ENCODE data around the gene PELO.

The PELO gene

DNA sequence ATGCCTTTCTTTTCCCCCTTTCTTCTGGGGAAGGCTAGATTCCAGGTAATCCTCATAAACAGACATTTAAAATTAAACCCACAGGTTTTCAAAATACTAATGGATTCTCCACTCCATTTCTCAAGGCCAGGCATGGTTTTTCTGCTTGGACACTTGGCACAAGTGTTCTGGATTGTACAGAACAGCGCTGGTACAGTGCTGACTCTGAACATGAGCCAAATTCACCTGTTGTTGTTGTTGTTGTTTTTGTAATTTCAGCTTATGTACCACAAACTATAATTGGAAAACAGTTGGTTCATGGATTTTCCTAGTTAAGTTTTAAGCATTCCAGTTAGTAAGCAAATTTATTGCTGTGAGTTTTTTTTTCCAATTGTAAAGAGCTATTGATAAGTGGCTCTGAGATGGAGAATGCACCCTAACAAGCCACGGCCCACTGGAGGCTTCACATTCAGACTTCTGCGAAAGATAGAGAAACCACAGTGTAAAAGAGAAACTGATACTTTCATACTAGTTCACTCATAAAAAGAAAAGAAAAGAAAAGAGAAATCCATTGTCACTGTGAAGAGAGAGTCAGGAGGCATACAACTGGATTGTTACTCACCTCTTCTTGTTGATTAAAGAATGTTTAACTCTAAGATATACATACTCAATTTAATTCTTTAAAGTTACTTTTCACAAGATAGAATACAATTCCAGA is 16.2 kb upstream of the PELO start:
- no peak for DNase-seq (ENCODE audit: low read depth in 2 of 2)

DNA sequence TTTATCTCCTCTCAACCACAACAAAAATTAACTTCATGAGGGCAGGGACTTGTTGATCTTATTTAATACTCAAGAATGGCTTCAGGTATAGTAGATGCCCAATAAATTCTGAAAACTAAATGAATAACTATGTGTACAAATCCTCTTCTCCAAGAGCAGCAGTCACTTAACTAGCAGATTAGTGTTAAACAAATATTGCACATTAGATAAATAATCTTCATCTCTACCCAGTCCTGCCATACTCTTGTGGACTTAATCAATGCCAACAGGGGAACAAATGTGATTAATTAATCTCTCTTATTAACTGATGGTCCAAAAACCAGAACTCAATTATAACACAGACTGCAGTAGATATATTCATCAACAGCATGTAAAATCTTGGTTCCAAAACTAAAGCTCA is 15.0 kb upstream of the PELO start:
- no peak for DNase-seq (ENCODE audit: low read depth in 2 of 2)

DNA sequence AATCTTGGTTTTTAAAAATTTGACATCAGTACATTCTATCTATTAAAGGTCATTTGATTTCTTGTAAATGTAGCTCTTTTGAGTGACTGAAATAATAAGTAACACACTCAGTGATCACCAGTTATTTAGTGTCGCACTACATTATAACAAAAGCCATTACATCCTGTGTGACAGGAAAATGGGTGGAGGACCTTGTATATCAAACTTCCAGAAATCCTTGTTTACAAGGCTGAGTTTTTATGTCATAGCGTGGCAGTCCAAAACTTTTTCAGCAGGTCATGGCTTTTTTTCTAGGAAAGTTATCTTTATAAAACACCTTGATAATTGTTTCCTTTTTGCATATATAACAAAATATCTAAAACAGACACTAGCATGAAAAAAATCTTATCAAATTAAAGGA is 14.4 kb upstream of the PELO start:
- DNase-seq (ENCODE audit: low read depth in 2 of 2) = no peak

DNA sequence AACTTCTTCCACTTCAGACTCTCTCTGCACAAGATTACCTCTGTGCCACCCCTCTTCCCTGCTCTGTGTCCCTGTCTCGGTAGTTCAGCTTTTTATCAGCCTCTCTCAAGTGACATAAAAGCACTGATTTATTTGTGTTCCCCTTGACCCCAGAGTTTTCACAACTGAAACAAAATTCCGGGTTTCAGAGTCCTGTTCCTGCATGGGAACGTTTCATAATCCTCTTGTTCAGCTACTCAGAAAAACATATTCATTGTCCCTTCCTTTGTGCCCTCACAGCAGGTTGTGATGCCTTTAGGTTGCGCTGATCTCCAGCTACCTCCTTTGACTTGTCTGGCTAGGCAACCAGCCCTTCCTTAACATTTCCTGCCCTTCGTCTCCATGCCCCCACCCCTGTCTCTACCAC is 13.7 kb upstream of the PELO start:
- DNase-seq (ENCODE audit: low read depth in 2 of 2) = no peak

DNA sequence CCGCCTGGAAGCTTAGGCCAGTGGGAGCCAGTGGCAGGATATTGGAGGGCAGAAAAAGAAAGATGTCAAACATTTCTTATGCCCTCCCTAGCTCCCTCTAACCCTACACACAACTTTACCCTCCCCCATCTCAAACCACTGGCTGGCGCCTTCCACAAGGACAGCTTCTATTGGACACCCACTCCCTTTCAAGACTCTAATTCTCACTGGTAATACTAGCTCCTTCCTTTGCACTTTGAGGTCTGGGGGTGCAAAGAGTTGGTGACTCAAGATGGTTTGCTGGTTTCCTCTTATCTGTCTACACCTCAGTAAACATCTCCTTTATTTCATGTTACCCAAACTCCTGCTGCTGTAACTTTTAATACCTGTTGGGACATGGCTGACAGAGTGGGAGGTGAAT is 11.6 kb upstream of the PELO start:
- DNase-seq (ENCODE audit: low read depth in 2 of 2) = no peak

DNA sequence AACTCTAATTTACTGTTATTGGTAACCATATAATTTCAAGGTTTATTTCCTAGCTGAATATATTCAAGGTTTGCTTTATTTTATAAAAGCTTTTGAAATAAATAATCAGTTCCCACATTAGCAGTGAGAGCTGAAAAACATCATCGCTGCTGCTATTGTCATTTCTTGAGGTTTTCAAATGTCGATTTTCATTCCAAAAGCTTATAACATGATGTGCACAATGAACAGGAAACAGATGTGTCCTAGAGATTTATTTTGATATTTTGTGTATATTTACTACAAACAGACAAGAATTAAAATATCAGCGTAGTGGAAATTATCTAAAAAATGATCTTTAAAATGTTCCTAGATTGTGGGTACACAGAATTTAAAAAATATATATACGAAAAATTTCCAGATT is 10.5 kb upstream of the PELO start:
- DNase-seq (ENCODE audit: low read depth in 2 of 2) = no peak

DNA sequence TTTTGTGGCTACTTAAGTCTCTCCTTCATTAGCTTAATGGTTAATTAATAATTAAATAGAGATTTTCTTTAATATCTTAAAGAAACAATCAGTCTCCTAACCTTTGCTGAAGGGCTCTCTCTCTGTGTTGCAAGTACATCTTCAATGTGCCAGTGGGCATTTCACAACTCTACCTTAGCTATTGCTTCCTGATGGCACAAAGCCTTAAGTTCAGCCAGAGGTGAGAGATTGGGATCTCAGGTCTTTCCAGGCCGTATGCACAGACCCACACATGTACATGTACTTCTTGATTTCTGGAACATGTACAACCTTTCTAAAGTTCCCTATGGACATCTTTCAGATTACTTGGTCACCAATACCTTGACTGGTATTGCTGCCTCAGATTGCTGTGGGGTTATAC is 8.9 kb upstream of the PELO start:
- no peak for DNase-seq (ENCODE audit: low read depth in 2 of 2)

DNA sequence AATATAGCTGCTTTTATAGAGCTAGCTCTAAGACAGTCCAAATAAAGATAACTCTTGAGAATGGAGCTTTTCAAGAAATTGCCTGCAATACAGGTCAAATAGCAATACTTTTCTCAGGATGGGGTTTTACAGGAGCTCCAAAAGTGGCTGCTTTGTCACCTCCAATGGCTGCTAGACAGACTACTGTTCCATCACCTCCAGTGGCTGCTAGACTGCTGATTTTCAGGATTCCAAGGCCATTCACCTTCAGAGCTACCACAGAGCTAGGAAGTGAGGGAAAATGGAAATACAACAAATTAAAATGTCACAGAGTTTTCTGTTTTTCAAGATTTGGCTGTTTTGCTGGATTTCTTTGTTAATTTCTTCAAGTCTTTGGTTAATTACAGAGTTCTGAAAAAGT is 8.5 kb upstream of the PELO start:
- no peak for DNase-seq (ENCODE audit: low read depth in 2 of 2)

DNA sequence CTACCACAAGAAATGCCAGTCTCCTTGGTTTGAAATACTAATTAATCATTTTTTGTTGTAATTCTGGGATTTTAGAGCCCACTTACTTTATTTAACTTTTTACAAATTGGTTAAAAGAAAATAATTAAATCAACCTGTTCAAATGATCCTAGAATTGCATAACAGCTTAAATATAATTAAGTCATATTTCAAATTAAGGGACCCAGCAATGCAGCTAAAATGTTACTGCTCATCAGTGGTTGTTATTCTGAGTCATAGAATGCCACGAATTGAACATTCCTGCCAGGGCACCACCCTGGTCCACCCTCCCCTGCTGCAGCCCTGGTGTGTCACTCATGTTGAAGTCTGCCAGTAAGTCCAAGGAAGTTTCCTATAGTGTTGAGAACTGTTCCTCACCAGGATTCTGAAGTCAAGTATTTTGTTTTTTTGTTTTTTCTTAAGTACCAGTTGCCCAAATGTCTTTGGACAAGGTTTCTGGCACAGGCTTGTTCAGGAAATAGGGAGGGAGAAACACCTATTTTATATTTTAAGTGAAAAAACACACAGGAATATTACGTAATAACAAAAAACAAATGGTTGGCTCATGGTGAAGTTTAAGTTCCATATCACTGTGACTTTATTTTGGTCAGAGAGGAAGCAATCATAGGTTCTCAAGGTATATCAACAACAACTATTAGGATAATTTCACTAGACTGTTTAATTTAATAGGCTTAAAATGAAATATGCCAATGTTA is 4.3 kb upstream of the PELO start:
- DNase-seq (ENCODE audit: low read depth in 2 of 2) = no peak

DNA sequence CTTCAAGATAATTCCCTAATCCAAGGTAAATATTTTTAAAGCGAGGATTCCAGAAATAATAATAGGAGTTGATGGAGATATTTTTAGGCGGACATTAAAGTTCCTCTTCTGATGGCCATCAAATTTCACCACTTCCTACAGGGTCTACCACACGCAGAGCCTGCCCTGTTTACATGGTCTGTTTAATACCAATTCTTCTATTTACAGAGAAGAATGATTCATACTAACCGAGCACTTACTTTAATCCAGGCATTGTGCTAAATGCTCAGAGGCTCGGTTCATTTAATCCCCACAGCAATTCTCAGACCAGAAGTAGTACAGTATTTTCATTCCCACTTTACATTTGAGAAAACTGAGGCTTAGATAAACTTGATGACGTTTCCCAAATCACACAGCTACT is 3.0 kb upstream of the PELO start:
- DNase-seq (ENCODE audit: low read depth in 2 of 2) = no peak

DNA sequence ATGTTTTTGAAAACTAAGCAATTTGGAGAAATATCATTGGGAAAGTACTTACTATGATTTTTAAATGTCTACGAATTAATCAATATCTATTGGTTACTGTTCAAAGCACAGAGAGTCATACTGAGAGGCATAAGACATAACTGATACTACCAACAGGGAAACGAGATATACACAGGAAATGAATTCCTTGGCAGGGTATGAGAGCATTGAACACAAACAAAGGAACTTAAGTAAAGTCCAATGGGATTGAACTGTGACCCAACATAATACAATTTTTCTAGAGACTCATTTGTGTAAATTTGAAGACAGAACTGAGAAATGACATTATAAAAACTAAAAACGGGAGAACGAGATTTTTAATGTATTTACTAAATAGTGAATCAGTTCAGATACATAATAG is 1.3 kb upstream of the PELO start:
- DNase-seq (ENCODE audit: low read depth in 2 of 2) = no peak

DNA sequence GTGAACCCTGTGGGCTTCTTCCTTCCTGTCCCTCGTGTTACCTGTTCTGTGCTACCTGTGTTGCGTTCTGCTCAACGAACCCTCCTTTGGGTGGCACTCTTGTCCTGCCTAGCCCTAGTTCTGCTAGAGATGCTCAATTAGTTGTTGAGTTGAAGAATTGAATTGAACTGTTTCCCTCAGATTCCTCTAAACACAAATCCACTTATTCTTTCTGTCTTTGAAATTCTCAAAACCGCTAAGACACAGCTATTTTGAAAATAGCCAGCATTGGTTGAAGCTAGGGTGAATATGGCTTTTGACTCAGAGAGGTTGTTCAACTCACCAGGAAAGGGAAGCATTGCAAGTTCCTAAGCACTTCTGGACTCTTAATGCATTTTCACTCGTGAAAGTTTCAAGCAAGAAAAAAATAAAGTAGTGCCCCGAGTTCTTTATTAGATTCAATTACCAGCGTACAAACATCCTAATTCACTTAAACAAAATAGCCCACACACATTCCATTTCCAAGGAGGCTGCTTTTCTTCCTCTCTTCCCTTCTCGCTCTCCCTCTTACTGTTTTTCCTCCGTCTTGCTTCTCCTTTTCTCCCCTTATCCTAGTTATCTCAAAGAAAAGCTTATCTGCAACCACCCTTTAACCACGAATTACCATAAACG is 642 bp upstream of the PELO start:
- no peak for DNase-seq (ENCODE audit: low read depth in 2 of 2)

DNA sequence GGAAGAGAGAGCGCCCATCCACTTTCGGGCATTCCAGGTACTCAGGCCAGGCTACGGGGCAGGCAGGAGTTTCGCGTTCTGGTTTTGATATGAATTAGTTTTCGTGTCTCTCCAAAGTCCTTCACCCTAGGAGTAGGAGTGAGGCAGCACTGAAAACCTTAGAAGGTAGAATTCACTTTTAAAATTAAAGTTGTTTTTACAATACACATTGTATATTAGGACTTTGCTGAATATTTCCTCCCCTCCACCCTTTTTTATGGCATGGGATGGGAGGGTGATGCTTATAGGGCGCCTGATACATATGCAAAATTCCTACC is 747 bp downstream of the PELO start:
- DNase-seq (ENCODE audit: low read depth in 2 of 2) = no peak

DNA sequence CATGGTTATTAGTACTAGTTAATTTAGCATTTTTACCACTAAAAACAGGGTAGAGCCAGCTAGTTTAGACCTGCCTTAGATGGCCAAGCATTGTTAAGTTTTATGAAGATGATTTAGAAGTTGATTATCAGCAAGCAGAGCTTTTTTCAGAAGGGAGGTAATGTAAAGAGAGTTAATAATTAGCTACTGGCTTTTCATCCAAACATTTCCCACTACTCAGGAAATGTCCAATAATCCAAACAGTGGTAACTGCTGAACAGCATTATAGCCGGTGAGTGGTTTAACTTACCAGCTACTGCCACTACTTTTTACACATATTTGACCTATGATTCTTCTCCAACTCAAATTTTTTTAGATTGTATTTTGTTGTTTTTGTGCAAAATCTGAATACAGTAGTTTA is 1.7 kb downstream of the PELO start:
- DNase-seq (ENCODE audit: low read depth in 2 of 2) = no peak

DNA sequence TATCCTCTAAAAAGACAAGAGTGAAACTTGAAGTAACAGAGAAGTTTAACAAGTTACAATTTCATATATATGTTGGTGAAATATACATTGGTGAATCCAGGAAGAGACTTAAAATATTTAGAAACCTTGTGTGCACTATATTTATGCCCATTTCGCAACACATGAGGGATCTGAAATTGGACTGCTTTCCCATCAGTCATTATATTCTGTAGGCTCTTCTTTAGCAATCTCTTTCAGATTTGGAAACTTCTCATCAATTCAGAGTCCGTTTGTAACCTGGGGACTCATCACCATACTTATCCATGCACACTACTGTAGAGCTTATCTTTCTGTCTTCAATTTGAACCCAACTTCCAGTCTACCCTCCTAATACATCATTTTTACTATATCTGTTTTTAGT is 2.1 kb downstream of the PELO start:
- no peak for DNase-seq (ENCODE audit: low read depth in 2 of 2)

DNA sequence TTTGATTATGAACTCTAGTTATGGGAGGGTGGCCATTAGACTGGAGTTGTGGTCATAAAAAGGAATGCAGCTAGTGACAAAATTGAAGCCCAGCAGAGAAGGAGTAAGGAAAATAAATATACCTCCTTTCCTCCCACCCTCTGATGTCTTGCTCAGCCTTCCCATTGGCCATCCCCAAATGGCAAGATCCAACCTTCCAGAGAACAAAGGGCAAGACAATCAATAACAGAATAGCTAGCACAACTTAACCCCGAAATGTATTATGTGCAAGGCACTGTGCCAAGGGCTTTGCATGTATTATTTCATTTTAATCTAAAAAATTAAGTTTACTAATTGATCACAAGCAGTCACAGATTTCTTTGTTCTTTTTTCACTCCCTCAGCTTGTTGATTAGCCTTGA is 3.6 kb downstream of the PELO start:
- DNase-seq (ENCODE audit: low read depth in 2 of 2) = no peak

DNA sequence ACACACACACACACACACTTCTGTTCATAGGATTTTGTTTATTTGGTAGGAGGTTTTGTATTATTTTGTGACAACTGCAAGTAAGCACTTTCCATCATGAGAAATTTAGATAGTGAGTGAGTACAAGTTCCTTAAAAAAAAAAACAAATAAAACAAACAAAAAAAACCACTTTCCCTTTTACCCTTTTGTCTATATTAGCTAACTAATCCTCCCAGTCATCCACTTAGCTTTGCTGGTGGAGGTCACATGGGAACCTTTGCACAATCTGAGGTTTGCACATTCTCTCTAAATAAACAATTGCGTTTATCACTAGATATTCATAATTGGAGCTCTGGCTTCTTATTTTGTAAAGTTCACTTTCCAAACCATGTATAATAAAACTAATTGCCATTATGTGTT is 6.8 kb downstream of the PELO start:
- no peak for DNase-seq (ENCODE audit: low read depth in 2 of 2)

DNA sequence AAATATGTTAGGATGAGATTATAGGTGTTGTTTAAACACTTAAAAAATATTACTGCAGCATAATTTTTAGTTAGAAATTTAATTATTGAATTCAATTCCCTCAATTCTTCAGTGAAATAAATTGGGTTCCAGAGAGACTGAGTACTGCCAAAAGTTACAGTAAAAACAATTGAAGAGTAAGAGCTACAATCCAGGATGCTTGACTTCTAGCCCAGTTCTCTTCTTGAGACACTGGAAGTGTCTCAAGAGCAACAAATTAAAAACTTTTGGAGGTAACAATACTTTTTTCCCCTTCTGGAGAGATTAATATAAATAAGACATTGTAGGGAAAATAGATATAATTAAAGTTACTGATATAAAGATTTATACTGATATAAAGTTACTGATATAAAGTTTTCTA is 8.3 kb downstream of the PELO start:
- no peak for DNase-seq (ENCODE audit: low read depth in 2 of 2)

DNA sequence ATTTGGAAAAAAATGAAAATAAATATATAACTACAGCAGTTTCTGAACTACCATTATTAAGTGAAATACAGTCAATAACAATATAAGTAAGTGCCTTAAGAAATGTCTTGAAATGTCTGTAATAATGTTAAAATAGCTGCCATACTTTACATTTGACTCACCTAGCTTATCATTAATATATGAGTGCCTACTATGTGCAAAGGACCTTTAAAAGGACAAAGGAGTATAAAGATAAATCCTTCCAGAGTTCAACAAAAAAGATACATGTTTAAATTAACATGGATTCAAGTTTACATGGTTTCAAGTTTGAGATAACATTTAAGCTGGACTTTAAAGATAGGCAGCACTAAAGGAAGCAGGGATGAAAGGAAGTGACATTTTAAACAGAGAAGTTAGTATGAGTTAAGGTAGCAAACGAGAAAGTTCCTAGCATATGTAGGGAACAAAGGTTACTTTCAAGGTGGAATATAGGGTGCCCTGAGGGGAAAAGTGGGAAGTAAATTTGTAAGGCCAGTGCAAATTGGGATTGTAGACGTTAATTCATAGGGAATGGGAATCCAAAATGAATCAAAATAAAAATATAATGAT is 8.9 kb downstream of the PELO start:
- DNase-seq (ENCODE audit: low read depth in 2 of 2) = no peak

DNA sequence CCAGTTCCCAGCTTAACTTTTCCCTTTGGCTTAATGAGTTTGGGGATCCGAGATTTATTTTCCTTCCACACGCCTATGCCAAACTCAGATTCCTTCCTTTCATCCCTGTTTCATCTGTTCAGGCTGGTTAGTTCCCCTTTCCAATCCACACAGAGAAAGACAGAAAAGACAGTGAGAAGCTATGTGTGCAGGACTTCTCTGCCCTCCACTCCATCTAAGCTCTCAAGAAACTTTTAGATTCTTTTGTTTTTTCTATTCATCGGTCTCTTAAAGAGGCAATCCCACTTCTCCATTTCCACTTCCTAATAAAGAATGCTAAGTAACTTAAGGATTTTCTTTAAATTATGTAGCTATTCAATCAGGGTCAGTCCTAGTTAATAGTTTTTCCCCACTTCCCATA is 11.2 kb downstream of the PELO start:
- no peak for DNase-seq (ENCODE audit: low read depth in 2 of 2)

DNA sequence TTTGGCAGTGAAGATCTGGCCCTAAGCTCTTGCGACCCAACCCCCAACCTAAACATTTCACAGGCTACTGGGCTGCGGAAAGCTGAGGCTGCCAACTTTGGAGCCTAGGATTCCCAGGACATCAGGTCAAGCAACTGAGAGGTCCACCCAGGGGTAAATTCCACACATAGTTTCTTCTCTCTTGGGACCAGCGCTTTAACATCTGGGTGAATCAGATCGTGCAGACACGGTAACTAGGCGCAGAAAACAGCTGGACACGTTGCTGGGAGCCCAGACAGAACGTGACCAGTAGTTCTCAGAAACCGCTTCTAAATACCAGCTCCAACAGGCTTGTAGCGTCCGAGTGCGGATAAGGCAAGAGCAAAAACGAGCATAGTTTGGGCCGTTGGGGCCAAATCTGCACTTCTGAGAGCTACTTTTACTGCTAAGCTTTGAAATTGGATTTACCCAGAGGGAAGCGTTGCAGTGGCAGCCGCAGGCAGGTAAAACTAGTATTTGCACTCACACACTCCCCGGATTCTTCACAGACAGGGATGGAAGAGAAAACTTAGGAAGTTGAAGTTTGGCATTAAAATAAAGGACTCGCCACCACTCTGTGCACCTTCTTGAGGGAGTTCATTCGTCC is 11.8 kb downstream of the PELO start:
- no peak for DNase-seq (ENCODE audit: low read depth in 2 of 2)

DNA sequence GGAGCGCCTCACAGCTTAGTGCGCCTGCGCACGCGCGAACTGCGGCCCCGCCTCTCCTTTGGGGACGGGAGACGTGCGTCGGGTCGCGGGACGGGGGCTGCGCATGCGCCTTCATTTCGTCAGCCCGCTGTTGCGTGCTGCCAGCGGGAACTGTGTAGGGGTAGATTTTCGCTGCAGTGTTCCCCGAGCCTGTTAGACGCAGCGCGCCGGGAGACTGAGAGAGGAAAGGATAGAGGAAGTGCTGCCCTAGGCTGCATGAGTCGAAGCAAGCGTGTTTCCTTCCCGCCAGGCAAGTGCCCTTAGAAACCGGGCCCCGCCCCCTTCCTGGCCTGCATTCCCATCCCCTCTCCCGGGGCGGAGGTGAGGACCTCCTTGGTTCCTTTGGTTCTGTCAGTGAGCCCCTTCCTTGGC is 12.3 kb downstream of the PELO start:
- peak; percentile 91 to 93 for DNase-seq (ENCODE audit: low read depth in 2 of 2)

Measured in activated CD4-positive, alpha-beta T cell treated with anti-CD3 and anti-CD28 coated beads for 24 hours (primary cell).